ENCODE data around the gene UGT1A8.

DNA sequence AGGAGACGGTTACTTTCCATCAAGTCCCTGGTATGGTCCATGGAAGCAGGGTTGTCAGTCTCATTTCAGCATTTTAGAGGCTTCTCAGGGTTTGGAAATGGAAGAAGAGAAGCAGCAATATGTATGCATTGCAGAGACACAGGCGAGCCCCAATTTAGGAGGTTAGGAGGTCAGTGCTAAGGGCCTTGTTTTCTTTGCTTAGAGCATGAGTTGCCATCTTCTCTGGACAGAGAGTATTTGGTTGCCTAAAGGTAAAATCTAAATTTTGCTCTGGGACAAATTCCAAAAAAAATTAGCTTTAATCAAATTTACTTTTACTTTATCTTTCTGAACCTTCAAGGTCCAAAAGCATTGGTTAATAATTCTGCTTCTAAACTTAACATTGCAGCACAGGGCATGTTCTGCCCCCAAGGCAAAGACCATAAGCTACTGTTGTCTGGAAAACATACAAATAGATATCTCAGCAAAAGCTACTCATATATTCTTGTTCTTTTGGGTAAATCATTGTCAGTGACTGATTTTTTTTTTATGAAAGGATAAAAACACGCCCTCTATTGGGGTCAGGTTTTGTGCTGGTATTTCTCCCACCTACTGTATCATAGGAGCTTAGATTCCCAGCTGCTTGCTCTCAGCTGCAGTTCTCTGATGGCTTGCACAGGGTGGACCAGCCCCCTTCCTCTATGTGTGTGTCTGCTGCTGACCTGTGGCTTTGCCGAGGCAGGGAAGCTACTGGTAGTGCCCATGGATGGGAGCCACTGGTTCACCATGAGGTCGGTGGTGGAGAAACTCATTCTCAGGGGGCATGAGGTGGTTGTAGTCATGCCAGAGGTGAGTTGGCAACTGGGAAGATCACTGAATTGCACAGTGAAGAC, 54.1 kb downstream of the UGT1A8 start, which contains the start of gene UGT1A9:
- TF ChIP-seq, protein P1, sequence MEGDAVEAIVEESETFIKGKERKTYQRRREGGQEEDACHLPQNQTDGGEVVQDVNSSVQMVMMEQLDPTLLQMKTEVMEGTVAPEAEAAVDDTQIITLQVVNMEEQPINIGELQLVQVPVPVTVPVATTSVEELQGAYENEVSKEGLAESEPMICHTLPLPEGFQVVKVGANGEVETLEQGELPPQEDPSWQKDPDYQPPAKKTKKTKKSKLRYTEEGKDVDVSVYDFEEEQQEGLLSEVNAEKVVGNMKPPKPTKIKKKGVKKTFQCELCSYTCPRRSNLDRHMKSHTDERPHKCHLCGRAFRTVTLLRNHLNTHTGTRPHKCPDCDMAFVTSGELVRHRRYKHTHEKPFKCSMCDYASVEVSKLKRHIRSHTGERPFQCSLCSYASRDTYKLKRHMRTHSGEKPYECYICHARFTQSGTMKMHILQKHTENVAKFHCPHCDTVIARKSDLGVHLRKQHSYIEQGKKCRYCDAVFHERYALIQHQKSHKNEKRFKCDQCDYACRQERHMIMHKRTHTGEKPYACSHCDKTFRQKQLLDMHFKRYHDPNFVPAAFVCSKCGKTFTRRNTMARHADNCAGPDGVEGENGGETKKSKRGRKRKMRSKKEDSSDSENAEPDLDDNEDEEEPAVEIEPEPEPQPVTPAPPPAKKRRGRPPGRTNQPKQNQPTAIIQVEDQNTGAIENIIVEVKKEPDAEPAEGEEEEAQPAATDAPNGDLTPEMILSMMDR (IDR thresholded peaks at IDR 0.05), result no peak
- TF ChIP-seq POLR2A (IDR thresholded peaks at IDR 0.05), result no peak
- no peak for TF ChIP-seq POLR2AphosphoS5 (IDR thresholded peaks at IDR 0.05; ENCODE audit: insufficient read depth in 1 of 2, low read depth in 1 of 2)

Measured in vagina (tissue), 2 donors.